ENCODE measurements around the gene QKI.

DNA sequence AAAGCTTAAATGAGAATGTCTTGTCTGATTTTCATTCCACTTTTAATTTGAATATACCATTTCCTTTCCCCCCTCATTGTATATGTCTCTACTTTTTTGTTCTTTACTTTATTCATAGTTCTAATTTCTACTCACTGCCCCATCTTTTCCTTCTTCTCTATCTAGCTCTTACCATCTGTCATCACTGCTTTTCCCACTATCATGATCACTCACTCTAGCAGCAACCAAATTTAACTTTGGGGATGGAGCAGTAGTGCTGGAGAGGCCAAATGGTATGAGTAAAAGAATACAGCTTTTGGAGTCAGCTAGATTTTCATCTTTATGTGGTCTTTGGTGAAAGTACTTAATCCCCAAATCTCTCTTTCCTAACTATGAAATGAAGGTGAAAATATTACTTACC, 25.5 kb downstream of the QKI start:
- TF ChIP-seq, protein P1, sequence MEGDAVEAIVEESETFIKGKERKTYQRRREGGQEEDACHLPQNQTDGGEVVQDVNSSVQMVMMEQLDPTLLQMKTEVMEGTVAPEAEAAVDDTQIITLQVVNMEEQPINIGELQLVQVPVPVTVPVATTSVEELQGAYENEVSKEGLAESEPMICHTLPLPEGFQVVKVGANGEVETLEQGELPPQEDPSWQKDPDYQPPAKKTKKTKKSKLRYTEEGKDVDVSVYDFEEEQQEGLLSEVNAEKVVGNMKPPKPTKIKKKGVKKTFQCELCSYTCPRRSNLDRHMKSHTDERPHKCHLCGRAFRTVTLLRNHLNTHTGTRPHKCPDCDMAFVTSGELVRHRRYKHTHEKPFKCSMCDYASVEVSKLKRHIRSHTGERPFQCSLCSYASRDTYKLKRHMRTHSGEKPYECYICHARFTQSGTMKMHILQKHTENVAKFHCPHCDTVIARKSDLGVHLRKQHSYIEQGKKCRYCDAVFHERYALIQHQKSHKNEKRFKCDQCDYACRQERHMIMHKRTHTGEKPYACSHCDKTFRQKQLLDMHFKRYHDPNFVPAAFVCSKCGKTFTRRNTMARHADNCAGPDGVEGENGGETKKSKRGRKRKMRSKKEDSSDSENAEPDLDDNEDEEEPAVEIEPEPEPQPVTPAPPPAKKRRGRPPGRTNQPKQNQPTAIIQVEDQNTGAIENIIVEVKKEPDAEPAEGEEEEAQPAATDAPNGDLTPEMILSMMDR (optimal IDR thresholded peaks at IDR 0.05 in 1 of 3, IDR thresholded peaks at IDR 0.05 in 1 of 3, conservative IDR thresholded peaks at IDR 0.05 in 1 of 3; ENCODE audit: extremely low read depth in 1 of 3, insufficient read depth in 2 of 3, low read length in 3 of 3), result no peak
- TF ChIP-seq EZH2 (IDR thresholded peaks at IDR 0.05; ENCODE audit: low read length), result no peak

Measured in keratinocyte (primary cell).